K562 (cell line): ENCODE measurements around the gene SLC4A4. TPM values are rescaled to one million over a fixed set of nuclear protein-coding genes. Genes with fewer than 3 reads are reported as not detected.

Source experiments
- ATAC-seq: fragments of 200-7000 bp; cut with Tn5 transposase; 3 replicates; pipeline ENCODE4 v1.9.1; 2020; ENCODE audit warnings: moderate library complexity
- Bru-seq: library from RNA; stranded (reverse); fragments of 400-500 nt; gene quantifications from one replicate; lab custom pipeline; 2021; lab: Mats Ljungman, UMichigan
- BruChase-seq, 2 experiments: library from RNA; stranded (reverse); fragments of 400-500 nt; gene quantifications; one replicate each; lab custom pipeline; 2021; lab: Mats Ljungman, UMichigan
- BruUV-seq: library from RNA; stranded (reverse); fragments of 400-500 nt; replicated peaks from 2 replicates; lab custom pipeline; 2021; lab: Mats Ljungman, UMichigan
- CTCF ChIA-PET: fragments of 300-600 bp; formaldehyde crosslinking; extraction: SDS; loops from one replicate; lab custom pipeline; 2021; ENCODE audit warnings: low intra/inter-chr PET ratio; lab: Yijun Ruan, JAX
- POLR2A ChIA-PET: fragments of 300-600, 350-650 bp; sonication (Branson Sonifier 250); formaldehyde crosslinking; extraction: SDS; loops from one replicate; lab custom pipeline; 2021; ENCODE audit warnings: antibody characterized with exemption, inconsistent platforms; lab: Yijun Ruan, JAX
- DNase-seq, 4 experiments: peaks; one replicate each; pipeline versions ENCODE4 v3.0.0 to v3.0.0-alpha.2; 2011 to 2018; ENCODE audit warnings: low spot score in 3 of 4, mixed read lengths in 3 of 4; ENCODE audit errors: extremely low read depth in 1 of 4
- FAIRE-seq: peaks from 2 replicates; lab custom pipeline; 2011; peaks lifted over from hg19 to GRCh38; lab: Jason Lieb, UNC
- H2AFZ ChIP-seq: 2 replicates; pipeline ENCODE4 v1.6.0; 2011; ENCODE audit warnings: low read depth, low read length, control low read depth, inconsistent platforms
- H3K27ac ChIP-seq: fragments of 200-600 bp; 3 replicates; pipeline ENCODE4 v1.8.0; 2011; ENCODE audit warnings: low read depth, mild to moderate bottlenecking, control low read depth, inconsistent platforms, low read length, moderate library complexity, mixed read lengths; ENCODE audit errors: extremely low read depth
- H3K27me3 ChIP-seq, 2 experiments: fragments of 300-600 bp in 1 of 2; 2 replicates in 1 of 2; 3 replicates in 1 of 2; pipeline versions ENCODE4 v1.6.0 to v1.8.0; 2011; ENCODE audit warnings: inconsistent platforms in 2 of 2, low read length in 2 of 2, mild to moderate bottlenecking in 1 of 2, mixed read lengths in 1 of 2, moderate library complexity in 1 of 2; ENCODE audit not compliant: control insufficient read depth in 2 of 2, insufficient read depth in 2 of 2
- H3K36me3 ChIP-seq: fragments of 300-600 bp; 3 replicates; pipeline ENCODE4 v1.8.0; 2011; ENCODE audit warnings: mild to moderate bottlenecking, low read length, inconsistent platforms; ENCODE audit not compliant: control insufficient read depth, insufficient read depth
- H3K4me1 ChIP-seq, 2 experiments: fragments of 200-600 bp in 1 of 2; replicated peaks in 1 of 2; 2 replicates in 1 of 2; 3 replicates in 1 of 2; pipeline versions ENCODE4 v1.5.1 to v1.8.0; 2011; ENCODE audit warnings: inconsistent platforms in 2 of 2, low read length in 2 of 2, mild to moderate bottlenecking in 1 of 2, mixed read lengths in 1 of 2, moderate library complexity in 1 of 2; ENCODE audit not compliant: control insufficient read depth in 2 of 2, insufficient read depth in 2 of 2
- H3K4me2 ChIP-seq: 2 replicates; pipeline ENCODE4 v1.6.1; 2011; ENCODE audit warnings: low read length, control low read depth, inconsistent platforms, mixed read lengths; ENCODE audit not compliant: insufficient read depth
- H3K4me3 ChIP-seq: fragments of 200-600 bp; sonication (generic), shearing (Covaris generic); 2 replicates; pipeline ENCODE4 v1.5.1; 2016; ENCODE audit warnings: control low read depth, inconsistent platforms
- H3K79me2 ChIP-seq: fragments of 200-600 bp; 3 replicates; pipeline ENCODE4 v1.8.0; 2011; ENCODE audit warnings: low read length, inconsistent platforms; ENCODE audit not compliant: control insufficient read depth, insufficient read depth
- H3K9ac ChIP-seq, 2 experiments: 2 replicates each; pipeline versions ENCODE4 v1.6.0 to v1.6.1; 2011; ENCODE audit warnings: low read depth in 2 of 2, low read length in 2 of 2, control low read depth in 1 of 2, inconsistent platforms in 1 of 2, mild to moderate bottlenecking in 1 of 2, mixed read lengths in 1 of 2; ENCODE audit not compliant: insufficient read depth in 1 of 2
- H3K9me1 ChIP-seq: one replicate; pipeline ENCODE4 v1.6.0; 2011; ENCODE audit warnings: inconsistent platforms, mild to moderate bottlenecking, low read length, moderate library complexity; ENCODE audit not compliant: control insufficient read depth, insufficient read depth
- H3K9me3 ChIP-seq: replicated peaks from 2 replicates; pipeline ENCODE4 v1.5.1; 2011; ENCODE audit warnings: low read depth, low read length, inconsistent platforms; ENCODE audit not compliant: control insufficient read depth, insufficient read depth
- H4K20me1 ChIP-seq: replicated peaks from 2 replicates; pipeline ENCODE4 v1.6.1; 2011; ENCODE audit warnings: low read length, inconsistent platforms, mixed read lengths; ENCODE audit not compliant: control insufficient read depth, insufficient read depth
- SPI1 ChIP-seq: IDR thresholded peaks from 2 replicates; pipeline ENCODE4 v1.6.1; 2011; ENCODE audit warnings: low read depth, low read length, control low read depth, borderline replicate concordance
- STAT6 ChIP-seq: sonication (generic); formaldehyde crosslinking; IDR thresholded peaks from 2 replicates; pipeline ENCODE4 v1.8.1; 2023; ENCODE audit warnings: mild to moderate bottlenecking, missing genetic modification reagents
- WGBS: fragments of 100-300 bp; shearing (Covaris generic); methylation state at CpG from one replicate; pipeline ENCODE4 v1.1.6; 2016; ENCODE audit warnings: low coverage, mixed read lengths; ENCODE audit not compliant: insufficient coverage; ENCODE audit errors: missing lambda C conversion rate; 5-methylcytosine and 5-hydroxymethylcytosine counted together
- in situ Hi-C: fragments of 300-500 bp; cut with MboI; formaldehyde crosslinking; loops from 4 replicates; pipeline ENCODE4 v1.15.0; 2018; ENCODE audit warnings: inconsistent platforms, mixed read lengths
- intact Hi-C: fragments of 100-400 bp; cut with micrococcal nuclease; formaldehyde crosslinking; loops from 2 replicates; pipeline ENCODE4 v1.14.2; 2022
- long read RNA-seq, 3 experiments: library from polyadenylated mRNA in 2 of 3; library from RNA in 1 of 3; unstranded in 2 of 3; stranded (forward) in 1 of 3; transcript quantifications; one replicate each; pipeline ENCODE4 v2.0.0, GENCODE V29; 2019 to 2022
- polyA minus RNA-seq, 3 experiments: library from RNA; depleted of rRNA, polyadenylated mRNA; stranded (reverse); fragments of >200 nt; gene quantifications; 2 replicates each; pipeline ENCODE4 v1.2.3, GENCODE V29; 2011
- polyA plus RNA-seq, 8 experiments: library from polyadenylated mRNA; depleted of rRNA in 4 of 8; stranded (reverse) in 5 of 8; unstranded in 3 of 8; fragments of >200 nt; fragmentation: Nextera tagmentation in 2 of 8; fragmentation: Illumina TruSeq in 1 of 8; extraction: Ambion mirVana in 2 of 8; extraction: Trizol in 1 of 8; gene quantifications; 2 replicates each; pipeline versions ENCODE4 v1.2.1 to v1.2.3, GENCODE V29; 2011 to 2014; ENCODE audit warnings: inconsistent platforms in 1 of 8, missing spikeins in 1 of 8
- total RNA-seq, 7 experiments: library from RNA; depleted of rRNA in 6 of 7; stranded (reverse); fragments of >200 nt in 6 of 7; fragmentation: Illumina TruSeq in 2 of 7; extraction: Trizol in 2 of 7; gene quantifications; 2 replicates each; pipeline versions ENCODE4 v1.2.1 to v1.2.3, GENCODE V29; 2011 to 2021; ENCODE audit warnings: low replicate concordance in 1 of 7
- TF ChIP-seq, protein P1 (sequence below), 2 experiments: fragments of 450-650 bp; formaldehyde crosslinking in 1 of 2; IDR thresholded peaks; 2 replicates each; pipeline versions ENCODE4 v1.4.0 to v1.6.1; 2014 to 2020; ENCODE audit warnings: mild to moderate bottlenecking in 2 of 2, borderline replicate concordance in 1 of 2, low read depth in 1 of 2

Gene SLC4A4
- total RNA-seq (2011; cell fraction: chromatin; rRNA removed; ENCODE audit: low replicate concordance), result 0.12 TPM in 1 of 2 replicates, not detected in the other
- total RNA-seq (2011; cell fraction: nucleolus; rRNA removed), result 0.17 TPM in 1 of 2 replicates, not detected in the other
- 0.07 TPM in 1 of 2 replicates, not detected in the other for total RNA-seq (2011; cell fraction: nucleoplasm; rRNA removed)
- total RNA-seq (2014; rRNA removed), result 0.04 and 0.18 TPM in 2 replicates
- total RNA-seq (2014; rRNA removed; fragmentation: Illumina TruSeq; extraction: Trizol), result 0.07 and 0.13 TPM in 2 replicates
- 0.08 and 0.11 TPM in 2 replicates for total RNA-seq (2015; rRNA removed; fragmentation: Illumina TruSeq; extraction: Trizol)
- total RNA-seq (2021), result 0.11 and 0.20 TPM in 2 replicates
- not detected in 2 replicates for polyA plus RNA-seq (2011; rRNA removed)
- polyA plus RNA-seq (2011; cell fraction: cytosol; rRNA removed), result not detected in 2 replicates
- polyA plus RNA-seq (2011; cell fraction: nucleus; rRNA removed), result not detected in 2 replicates
- polyA plus RNA-seq (2012), result 0.04 and 0.11 TPM in 2 replicates
- polyA plus RNA-seq (2014; fragmentation: Illumina TruSeq; extraction: Trizol), result 0.04 and 0.06 TPM in 2 replicates
- polyA plus RNA-seq (2014; fragmentation: Nextera tagmentation; extraction: Ambion mirVana), result under 1 TPM in 1 of 2 experiments, not detected in 1; 0.03 TPM
- polyA plus RNA-seq (2014; rRNA removed), result 0.01 and 0.05 TPM in 2 replicates
- 0.07 TPM in 1 of 2 replicates, not detected in the other for polyA minus RNA-seq (2011; rRNA and poly(A)+ RNA removed)
- polyA minus RNA-seq (2011; cell fraction: cytosol; rRNA and poly(A)+ RNA removed), result not detected in 2 replicates
- polyA minus RNA-seq (2011; cell fraction: nucleus; rRNA and poly(A)+ RNA removed), result not detected in 2 replicates
- Bru-seq, nascent RNA, result percentile 18 among the genes with signal in this experiment
- percentile 24 among the genes with signal in this experiment for BruChase-seq, experiment 1, labeled RNA remaining after a 2-hour chase
- BruChase-seq, experiment 2, labeled RNA remaining after a 6-hour chase, result percentile 21 among the genes with signal in this experiment
- long read RNA-seq, experiment 1, partial matches to known transcripts, result 1 of 1 reads
- long read RNA-seq, experiment 1, other reads (novel, unspliced or antisense), result 0 of 1 reads
- long read RNA-seq, experiment 2, result 0 reads
- long read RNA-seq, experiment 3, result 0 reads

- FAIRE-seq (no peak), ATAC-seq (peak; percentile 46; the same call in 1 of the 3 replicates), DNase-seq (peak in 1 of 4 experiments; percentile 9)
- H3K9me3 ChIP-seq, result no peaks in the 10 kb centered on the region
- H3K36me3 ChIP-seq, result no peaks in the 10 kb centered on the region
- in situ Hi-C loops (no loop called here), intact Hi-C loops (no loop called here)
- H3K4me1 ChIP-seq, result no peaks in the 10 kb centered on the region
- H3K9me1 ChIP-seq, result no peaks in the 10 kb centered on the region
- no peaks in the 10 kb centered on the region for H3K79me2 ChIP-seq
- H4K20me1 ChIP-seq, result no peaks in the 10 kb centered on the region; the same call in 1 of the 2 replicates
- no peak within 1 kb of the TSS for H3K4me3 ChIP-seq
- H2AFZ ChIP-seq, result no peak within 1 kb of the TSS
- H3K9ac ChIP-seq, result no peak within 1 kb of the TSS
- WGBS, result 0% methylated on average over 5 of the region's 8 CpGs
- no peak within 1 kb of the TSS for H3K4me2 ChIP-seq
- no peaks in the 10 kb centered on the region for H3K27me3 ChIP-seq
- no TSS peak for BruUV-seq
- POLR2A ChIA-PET, result no interaction called here
- no peak within 1 kb of the TSS for H3K27ac ChIP-seq
- CTCF ChIA-PET, result no interaction called here
- TF ChIP-seq, protein P1, sequence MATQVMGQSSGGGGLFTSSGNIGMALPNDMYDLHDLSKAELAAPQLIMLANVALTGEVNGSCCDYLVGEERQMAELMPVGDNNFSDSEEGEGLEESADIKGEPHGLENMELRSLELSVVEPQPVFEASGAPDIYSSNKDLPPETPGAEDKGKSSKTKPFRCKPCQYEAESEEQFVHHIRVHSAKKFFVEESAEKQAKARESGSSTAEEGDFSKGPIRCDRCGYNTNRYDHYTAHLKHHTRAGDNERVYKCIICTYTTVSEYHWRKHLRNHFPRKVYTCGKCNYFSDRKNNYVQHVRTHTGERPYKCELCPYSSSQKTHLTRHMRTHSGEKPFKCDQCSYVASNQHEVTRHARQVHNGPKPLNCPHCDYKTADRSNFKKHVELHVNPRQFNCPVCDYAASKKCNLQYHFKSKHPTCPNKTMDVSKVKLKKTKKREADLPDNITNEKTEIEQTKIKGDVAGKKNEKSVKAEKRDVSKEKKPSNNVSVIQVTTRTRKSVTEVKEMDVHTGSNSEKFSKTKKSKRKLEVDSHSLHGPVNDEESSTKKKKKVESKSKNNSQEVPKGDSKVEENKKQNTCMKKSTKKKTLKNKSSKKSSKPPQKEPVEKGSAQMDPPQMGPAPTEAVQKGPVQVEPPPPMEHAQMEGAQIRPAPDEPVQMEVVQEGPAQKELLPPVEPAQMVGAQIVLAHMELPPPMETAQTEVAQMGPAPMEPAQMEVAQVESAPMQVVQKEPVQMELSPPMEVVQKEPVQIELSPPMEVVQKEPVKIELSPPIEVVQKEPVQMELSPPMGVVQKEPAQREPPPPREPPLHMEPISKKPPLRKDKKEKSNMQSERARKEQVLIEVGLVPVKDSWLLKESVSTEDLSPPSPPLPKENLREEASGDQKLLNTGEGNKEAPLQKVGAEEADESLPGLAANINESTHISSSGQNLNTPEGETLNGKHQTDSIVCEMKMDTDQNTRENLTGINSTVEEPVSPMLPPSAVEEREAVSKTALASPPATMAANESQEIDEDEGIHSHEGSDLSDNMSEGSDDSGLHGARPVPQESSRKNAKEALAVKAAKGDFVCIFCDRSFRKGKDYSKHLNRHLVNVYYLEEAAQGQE (IDR thresholded peaks at IDR 0.05; ENCODE audit: borderline replicate concordance), result peak; percentile 37; the same call in 1 of the 2 replicates
- TF ChIP-seq, protein P1 (CRISPR knock-in tag; IDR thresholded peaks at IDR 0.05; ENCODE audit: low read depth), result no peak
- TF ChIP-seq SPI1, result 0 out of 2 replicates have a peak, but pooled peaks have one; percentile 22
- TF ChIP-seq STAT6 (CRISPR knock-in tag), result no peak
Observed at GRCh38 chr4:71338846-71339593, at the start of gene SLC4A4. Gene SLC4A4, plus strand, starts transcription at chr4:71339020.
